GM15510 (cell line): ENCODE results near the gene RGS7.

Source experiments
- POLR2A ChIP-seq: IDR thresholded peaks from 3 replicates; pipeline ENCODE4 v1.6.1; 2011; ENCODE audit warnings: borderline replicate concordance; ENCODE audit not compliant: insufficient read length; ENCODE audit errors: extremely low read depth

The RGS7 gene

GRCh38 chr1:240876071-240876470 lies 480.9 kb downstream of the RGS7 start:
- no peak for TF ChIP-seq POLR2A

DNA sequence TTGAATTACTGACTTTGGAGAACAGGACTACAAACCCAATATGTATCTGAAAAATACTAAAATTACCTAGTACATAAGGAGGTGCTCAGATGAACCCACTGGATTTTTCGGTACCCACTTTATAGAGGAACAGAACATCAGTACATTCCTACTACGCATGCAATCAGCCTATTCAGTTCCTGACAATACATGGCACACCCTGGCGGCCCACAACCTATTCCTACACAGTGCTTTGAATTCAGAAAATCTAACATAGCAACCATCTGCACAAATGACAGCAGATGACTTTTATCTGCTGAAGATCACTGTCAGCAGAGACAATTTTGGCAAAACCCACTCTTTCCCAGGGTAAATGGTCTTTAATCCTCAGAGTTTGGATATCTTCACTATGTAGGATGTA lies 487.9 kb downstream of the RGS7 start:
- no peak for TF ChIP-seq POLR2A

- TF ChIP-seq POLR2A, result no peak
Observed at GRCh38 chr1:240866724-240867123, 490.3 kb downstream of the RGS7 start.

DNA sequence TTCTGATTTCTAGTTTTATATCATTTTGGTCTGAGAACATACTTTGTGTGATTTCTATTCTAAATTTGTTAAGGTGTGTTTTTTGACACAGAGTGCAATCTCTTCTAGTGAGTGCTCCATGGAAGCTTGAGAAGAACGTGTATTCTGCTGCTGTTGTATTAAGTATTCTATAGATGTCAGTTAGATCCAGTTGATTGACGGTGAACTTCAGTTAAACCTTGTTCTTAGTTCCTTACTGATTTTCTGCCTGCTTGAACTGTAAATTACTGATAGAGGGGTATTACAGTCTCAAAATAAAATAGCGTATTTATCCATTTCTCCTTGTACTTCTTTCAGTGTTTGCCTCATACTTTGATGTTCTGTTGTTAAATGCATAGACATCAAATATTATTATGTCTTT lies 497.0 kb downstream of the RGS7 start:
- TF ChIP-seq POLR2A, result no peak

DNA sequence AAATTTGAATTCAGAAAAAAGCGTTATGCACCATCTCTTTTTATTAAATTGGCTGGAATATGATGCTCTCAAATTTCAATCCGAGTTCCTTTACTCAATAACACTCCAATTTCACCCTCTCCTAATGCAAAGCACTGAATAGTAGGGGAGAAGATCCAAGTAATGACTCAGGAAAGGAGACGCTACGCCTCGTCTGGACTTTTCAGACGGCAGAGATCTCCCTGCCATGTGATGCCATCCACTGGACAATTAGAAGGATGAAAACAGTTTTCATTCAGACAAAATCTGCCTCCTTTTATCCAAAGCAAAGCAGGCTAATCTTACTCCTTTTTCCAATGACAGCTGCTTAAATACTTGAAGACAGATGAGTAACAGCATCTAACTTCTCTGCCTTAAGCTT lies 502.6 kb downstream of the RGS7 start:
- no peak for TF ChIP-seq POLR2A

DNA sequence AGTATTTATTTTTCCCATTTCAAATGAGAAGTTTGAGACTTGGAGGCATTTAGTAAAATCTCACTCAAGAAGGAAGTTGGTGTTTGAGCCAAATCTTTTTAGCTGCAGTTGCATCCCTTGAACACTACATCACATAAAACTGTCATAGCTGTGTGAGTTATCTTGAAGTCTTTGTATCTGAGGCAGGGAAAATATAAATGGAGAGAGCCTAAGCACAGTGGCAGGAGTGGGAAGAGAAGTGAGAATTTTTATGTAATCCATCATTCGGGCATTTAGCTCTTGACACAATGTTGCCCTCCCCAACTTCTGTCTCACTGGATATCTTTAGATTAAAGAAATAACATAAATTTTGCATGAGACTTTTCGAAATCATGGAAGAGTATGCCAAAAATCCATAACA lies 509.7 kb downstream of the RGS7 start:
- TF ChIP-seq POLR2A, result no peak

DNA sequence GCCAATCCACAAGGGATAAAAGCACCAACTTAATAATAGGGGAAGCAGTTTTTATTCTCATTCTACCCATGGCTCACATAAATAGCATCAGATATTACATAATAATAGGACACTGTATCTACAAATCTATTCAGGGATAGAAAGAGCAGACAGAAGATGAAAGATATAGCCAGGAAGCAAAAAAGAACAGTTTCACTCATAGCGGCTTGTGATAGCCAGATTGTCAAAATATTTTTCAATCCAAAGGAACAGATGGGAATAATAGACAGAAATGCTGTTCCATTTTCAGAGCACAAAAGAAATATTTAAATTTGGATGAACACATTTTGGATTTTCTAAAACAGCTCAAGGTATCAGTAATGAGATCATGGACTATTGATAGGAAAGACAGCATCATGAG lies 512.5 kb downstream of the RGS7 start:
- no peak for TF ChIP-seq POLR2A

GRCh38 chr1:240843798-240844197 lies 513.2 kb downstream of the RGS7 start:
- no peak for TF ChIP-seq POLR2A

DNA sequence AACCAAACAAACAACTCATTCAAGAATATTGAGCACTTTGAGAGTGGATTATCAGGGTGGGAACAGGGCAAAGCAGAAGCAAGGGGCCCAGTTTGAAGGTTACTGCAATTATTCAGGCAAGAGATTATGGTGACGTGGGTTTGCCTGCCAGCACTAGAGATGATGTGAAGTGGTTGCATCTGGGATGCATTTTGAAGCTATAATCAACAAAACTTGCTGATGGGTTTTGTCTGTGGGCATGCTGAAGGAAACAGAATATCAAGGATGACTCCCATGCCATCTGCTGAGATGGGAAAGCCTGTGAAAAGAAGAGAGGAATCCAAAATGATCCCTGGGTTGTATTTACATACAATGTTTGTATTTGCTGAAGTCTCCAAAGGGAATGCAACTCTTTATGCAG lies 520.7 kb downstream of the RGS7 start:
- no peak for TF ChIP-seq POLR2A

DNA sequence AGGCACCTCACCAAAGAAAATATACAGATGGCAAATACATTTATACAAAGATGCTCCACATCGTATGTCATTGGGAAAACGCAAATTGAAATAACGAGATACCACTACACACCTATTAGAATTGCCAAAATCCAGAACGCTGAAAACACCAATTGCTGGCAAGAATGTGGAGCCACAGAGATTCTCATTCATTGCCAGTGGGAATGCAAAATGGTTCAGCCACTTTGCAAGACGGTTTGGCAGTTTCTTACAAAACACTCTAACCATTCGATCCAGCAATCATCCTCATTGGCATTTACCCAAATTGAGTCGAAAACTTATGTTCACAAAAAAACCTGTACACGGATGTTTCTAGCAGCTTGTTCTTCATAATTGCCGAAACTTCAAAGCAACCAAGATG lies 521.7 kb downstream of the RGS7 start:
- no peak for TF ChIP-seq POLR2A

GRCh38 chr1:240833075-240833474 lies 523.9 kb downstream of the RGS7 start:
- TF ChIP-seq POLR2A, result no peak

GRCh38 chr1:240831922-240832321 lies 525.1 kb downstream of the RGS7 start:
- TF ChIP-seq POLR2A, result no peak

GRCh38 chr1:240831191-240831631 lies 525.8 kb downstream of the RGS7 start:
- no peak for TF ChIP-seq POLR2A

GRCh38 chr1:240829487-240829886 lies 527.5 kb downstream of the RGS7 start:
- TF ChIP-seq POLR2A, result no peak

DNA sequence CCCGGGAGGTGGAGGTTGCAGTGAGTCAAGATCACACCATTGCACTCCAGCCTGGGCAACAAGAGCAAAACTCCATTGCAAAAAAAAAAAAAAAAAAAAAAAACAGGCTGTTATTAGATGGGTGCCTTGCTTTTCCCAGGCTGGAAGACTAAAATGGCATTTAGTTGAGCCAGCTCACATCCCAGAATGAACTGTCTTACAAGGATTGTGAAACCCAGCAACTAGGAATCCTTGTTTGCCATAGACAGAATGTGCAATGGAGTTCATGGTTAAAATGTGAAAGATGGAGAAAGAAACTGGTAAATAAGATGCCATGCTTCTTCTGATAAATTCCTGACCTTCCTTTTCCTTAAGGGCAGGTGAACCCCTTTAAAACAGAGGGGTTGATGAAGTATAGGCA lies 529.2 kb downstream of the RGS7 start:
- no peak for TF ChIP-seq POLR2A

DNA sequence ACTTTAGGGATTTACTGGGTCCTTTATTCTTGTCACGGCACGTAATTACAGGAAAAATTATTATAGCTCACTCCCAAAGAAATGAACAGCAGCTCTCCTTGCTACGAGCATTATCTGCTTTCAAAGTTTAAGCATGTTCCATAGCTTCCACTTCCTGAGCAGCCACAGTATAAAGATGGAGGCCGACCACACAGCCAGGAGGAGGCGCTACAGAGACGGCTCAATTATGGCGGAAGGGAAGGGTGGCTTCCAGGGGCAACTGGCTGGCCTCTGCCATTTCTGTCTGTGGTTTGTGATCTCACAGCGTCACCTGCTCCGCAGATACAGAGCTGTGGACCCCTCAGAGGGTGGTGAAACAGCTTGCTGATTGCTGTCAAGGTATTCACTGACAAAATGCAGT lies 532.8 kb downstream of the RGS7 start:
- no peak for TF ChIP-seq POLR2A

GRCh38 chr1:240823357-240823756 lies 533.6 kb downstream of the RGS7 start:
- no peak for TF ChIP-seq POLR2A
